Lower leg skin (tissue), 4 donors: ENCODE measurements around the gene LGR6. TPM values are rescaled to one million over a fixed set of nuclear protein-coding genes. Genes with fewer than 3 reads are reported as not detected.

Experiments used
- DNase-seq, 2 donors: peaks; one replicate each; pipeline ENCODE4 v3.0.0-alpha.2; 2019; ENCODE audit warnings: low spot score in 2 of 2
- H3K4me3 ChIP-seq: fragments of 200-600 bp; sonication (generic); 2 replicates; pipeline ENCODE4 v1.5.1; 2017; ENCODE audit warnings: mild to moderate bottlenecking, low read depth; ENCODE audit not compliant: poor library complexity, severe bottlenecking
- POLR2A ChIP-seq, 2 donors: fragments of 450-650 bp; IDR thresholded peaks; one replicate each; pipeline ENCODE4 v1.6.1; 2016 to 2017; ENCODE audit warnings: antibody characterized with exemption in 2 of 2, mild to moderate bottlenecking in 1 of 2, moderate library complexity in 1 of 2
- WGBS, 2 donors: methylation state at CpG; one replicate each; pipeline ENCODE4 v1.1.5; 2018; 5-methylcytosine and 5-hydroxymethylcytosine counted together
- intact Hi-C: fragments of 100-400 bp; cut with DNase I; formaldehyde crosslinking; loops from one replicate; pipeline ENCODE4 v1.15.0; 2023; ENCODE audit warnings: low total_unique reads
- total RNA-seq, 4 donors: library from RNA; depleted of rRNA; stranded (reverse); fragments of >200 nt; gene quantifications; one replicate each; pipeline ENCODE4 v1.1.0, GENCODE V29; 2016
- TF ChIP-seq, protein P1 (sequence below), 3 donors: fragments of 450-650 bp; IDR thresholded peaks; one replicate each; pipeline ENCODE4 v1.5.1; 2016; ENCODE audit warnings: antibody characterized with exemption in 3 of 3, mild to moderate bottlenecking in 3 of 3, moderate library complexity in 2 of 3

Gene LGR6
- total RNA-seq, 4 donors from 2014 or later: 0.39 to 4.4 (median 1.8) TPM

GRCh38 chr1:202225131-202225530, 31.5 kb downstream of the LGR6 start:
- intact Hi-C loops: no loop called here
- no peak for DNase-seq
- TF ChIP-seq, protein P1, sequence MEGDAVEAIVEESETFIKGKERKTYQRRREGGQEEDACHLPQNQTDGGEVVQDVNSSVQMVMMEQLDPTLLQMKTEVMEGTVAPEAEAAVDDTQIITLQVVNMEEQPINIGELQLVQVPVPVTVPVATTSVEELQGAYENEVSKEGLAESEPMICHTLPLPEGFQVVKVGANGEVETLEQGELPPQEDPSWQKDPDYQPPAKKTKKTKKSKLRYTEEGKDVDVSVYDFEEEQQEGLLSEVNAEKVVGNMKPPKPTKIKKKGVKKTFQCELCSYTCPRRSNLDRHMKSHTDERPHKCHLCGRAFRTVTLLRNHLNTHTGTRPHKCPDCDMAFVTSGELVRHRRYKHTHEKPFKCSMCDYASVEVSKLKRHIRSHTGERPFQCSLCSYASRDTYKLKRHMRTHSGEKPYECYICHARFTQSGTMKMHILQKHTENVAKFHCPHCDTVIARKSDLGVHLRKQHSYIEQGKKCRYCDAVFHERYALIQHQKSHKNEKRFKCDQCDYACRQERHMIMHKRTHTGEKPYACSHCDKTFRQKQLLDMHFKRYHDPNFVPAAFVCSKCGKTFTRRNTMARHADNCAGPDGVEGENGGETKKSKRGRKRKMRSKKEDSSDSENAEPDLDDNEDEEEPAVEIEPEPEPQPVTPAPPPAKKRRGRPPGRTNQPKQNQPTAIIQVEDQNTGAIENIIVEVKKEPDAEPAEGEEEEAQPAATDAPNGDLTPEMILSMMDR (IDR thresholded peaks at IDR 0.05): no peak
- no peak for TF ChIP-seq POLR2A (IDR thresholded peaks at IDR 0.05)
- 83 to 84% methylated on average over 5 of the region's 5 CpGs for WGBS, 2 donors
- H3K4me3 ChIP-seq: no peak overlapping the region

DNA sequence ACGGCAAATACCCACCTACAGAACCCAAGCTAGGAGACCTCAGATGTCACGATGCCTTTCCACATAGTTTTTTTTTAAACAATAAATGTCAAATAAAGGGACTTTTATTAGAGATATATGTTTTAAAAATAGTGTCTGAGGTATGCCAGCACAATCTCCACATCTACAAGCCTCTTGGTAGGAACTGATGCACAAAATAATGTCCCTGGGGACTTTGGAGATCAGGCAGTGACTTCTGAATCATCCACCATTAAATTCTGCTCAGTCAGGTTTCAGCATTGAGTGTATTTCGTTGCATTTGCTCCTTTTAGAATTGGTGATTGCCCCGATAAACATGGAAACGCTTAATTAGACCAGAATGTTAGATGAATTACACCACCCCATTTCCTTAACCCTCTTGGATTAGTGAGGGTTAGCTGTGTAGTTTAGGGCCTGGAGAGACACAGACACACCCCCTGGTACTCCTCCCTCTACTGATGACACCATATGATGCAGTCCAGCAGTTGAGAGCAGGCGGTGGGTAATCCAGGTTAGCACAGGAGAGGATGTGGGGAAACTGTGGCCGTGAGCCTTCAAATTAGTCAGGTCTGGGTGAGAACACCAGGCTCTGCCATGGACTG, 33.6 kb downstream of the LGR6 start:
- WGBS, 2 donors: 81 to 85% methylated on average over 7 of the region's 7 CpGs
- DNase-seq: no peak
- H3K4me3 ChIP-seq: no peak overlapping the region
- intact Hi-C loops: no loop called here
- TF ChIP-seq, protein P1 (IDR thresholded peaks at IDR 0.05): no peak
- no peak for TF ChIP-seq POLR2A (IDR thresholded peaks at IDR 0.05)

DNA sequence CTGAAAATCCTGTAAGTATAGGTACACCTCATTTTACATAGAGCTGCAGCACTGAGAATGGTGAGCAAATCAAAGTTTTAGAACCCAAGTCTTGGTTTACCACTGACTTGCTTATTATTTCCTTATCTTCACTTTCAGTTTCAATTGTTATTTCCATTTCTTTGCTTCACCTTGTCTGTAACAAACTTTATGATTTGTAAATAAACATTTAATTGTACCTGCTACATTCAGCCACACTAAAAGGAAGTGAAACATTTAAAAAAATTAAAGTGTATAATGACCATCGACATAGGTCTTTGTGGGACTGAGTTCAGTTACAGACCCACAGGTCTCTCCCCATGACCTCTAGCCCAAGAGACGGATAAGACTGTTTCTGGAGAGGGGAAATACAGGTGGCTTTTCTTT, 34.4 kb downstream of the LGR6 start:
- H3K4me3 ChIP-seq: no peak overlapping the region
- intact Hi-C loops: no loop called here
- no peak for DNase-seq
- TF ChIP-seq, protein P1 (IDR thresholded peaks at IDR 0.05): no peak
- no peak for TF ChIP-seq POLR2A (IDR thresholded peaks at IDR 0.05)
- WGBS, 2 donors: 84 to 86% methylated on average over 2 of the region's 2 CpGs

DNA sequence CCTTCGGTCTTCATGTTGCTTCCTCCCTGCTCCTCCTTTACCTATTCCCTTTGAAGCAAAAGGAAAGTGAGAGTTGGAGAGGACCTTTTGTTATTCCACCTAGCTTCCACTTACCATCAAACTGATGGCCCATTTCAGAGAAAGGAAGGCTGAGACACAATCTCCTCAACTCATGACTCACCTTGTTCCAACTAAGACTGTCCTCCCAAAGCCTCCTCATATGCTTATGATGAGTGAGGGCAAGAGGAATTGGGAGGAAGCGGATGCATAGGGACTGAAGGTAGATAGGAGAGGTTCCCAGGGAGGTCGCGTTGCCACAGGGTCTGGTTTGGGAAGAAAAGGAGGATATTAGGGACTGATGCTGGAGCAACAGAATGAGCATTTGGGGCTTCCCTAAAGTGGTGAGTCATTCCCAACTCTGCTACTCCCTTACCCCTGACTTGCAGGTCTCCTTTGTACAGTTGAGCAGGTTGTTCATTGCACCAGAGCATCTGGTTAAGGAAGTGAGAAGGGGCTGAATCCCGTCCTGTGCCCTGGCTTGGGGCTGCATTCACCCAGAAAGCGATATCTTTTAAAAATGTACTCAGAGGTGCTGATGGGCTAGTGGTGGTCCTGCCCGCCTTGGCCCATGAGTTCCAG, 35.0 kb downstream of the LGR6 start:
- no peak overlapping the region for H3K4me3 ChIP-seq
- no peak for TF ChIP-seq POLR2A (IDR thresholded peaks at IDR 0.05)
- TF ChIP-seq, protein P1 (IDR thresholded peaks at IDR 0.05): no peak
- DNase-seq: no peak
- intact Hi-C loops: no loop called here
- WGBS, 2 donors: 89 to 93% methylated on average over 7 of the region's 7 CpGs

DNA sequence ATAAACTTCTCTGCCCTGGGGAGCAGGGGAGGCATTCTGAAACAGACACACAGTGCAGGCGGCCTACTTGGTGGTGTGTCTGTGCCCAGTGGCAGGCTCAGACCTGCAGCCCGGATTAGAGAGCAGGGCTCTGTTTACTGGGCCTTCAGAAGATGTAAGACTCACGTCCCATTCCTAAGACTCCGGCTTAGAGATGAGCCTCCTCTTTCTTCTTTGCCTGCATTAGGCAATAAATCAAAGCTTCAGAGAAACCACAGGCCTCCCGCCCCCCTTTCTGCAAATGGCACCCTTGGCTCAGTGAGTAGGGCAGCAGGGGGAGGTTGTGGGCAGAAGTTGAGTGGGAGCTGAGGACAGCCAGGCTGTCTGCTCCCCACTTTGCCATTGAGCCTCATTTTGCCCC, 35.8 kb downstream of the LGR6 start:
- DNase-seq: no peak
- no peak for TF ChIP-seq POLR2A (IDR thresholded peaks at IDR 0.05)
- TF ChIP-seq, protein P1 (IDR thresholded peaks at IDR 0.05): no peak
- WGBS, 2 donors: 45 to 54% methylated on average over 5 of the region's 5 CpGs
- H3K4me3 ChIP-seq: no peak overlapping the region
- intact Hi-C loops: no loop called here
